Activated CD4-positive, alpha-beta T cell treated with anti-CD3 and anti-CD28 coated beads for 24 hours (primary cell): ENCODE results near the gene GPX4.

Source experiments
- DNase-seq, 2 donors: peaks; one replicate each; pipeline ENCODE4 v3.0.0-alpha.2; 2020; ENCODE audit warnings: low read depth in 2 of 2

GPX4 gene

GRCh38 chr19:1068009-1069001 lies 35.5 kb upstream of the GPX4 start:
- DNase-seq = no peak

- no peak for DNase-seq
Measured at GRCh38 chr19:1069009-1069779, 34.6 kb upstream of the GPX4 start.

- DNase-seq = no peak
Measured at GRCh38 chr19:1070576-1070930, 33.2 kb upstream of the GPX4 start.

GRCh38 chr19:1070931-1071791 lies 32.6 kb upstream of the GPX4 start:
- DNase-seq = no peak

- DNase-seq = no peak
Measured at GRCh38 chr19:1072371-1073015, 31.3 kb upstream of the GPX4 start.

GRCh38 chr19:1073063-1073955 lies 30.5 kb upstream of the GPX4 start:
- no peak for DNase-seq

GRCh38 chr19:1073956-1074517 lies 29.8 kb upstream of the GPX4 start:
- DNase-seq = no peak

GRCh38 chr19:1074544-1075283 lies 29.1 kb upstream of the GPX4 start:
- peak; percentile 70 to 79 for DNase-seq

- DNase-seq = no peak
Measured at GRCh38 chr19:1076046-1076386, 27.8 kb upstream of the GPX4 start.

- peak; percentile 83 to 85 for DNase-seq
Measured at GRCh38 chr19:1076951-1077350, 26.8 kb upstream of the GPX4 start.

- DNase-seq = peak in 1 of 2 donors; percentile 76
Measured at GRCh38 chr19:1079566-1080111, 24.2 kb upstream of the GPX4 start.

- DNase-seq = no peak
Measured at GRCh38 chr19:1080360-1081161, 23.2 kb upstream of the GPX4 start.

GRCh38 chr19:1081301-1082164 lies 22.3 kb upstream of the GPX4 start:
- DNase-seq = no peak

- peak in 1 of 2 donors; percentile 74 for DNase-seq
Measured at GRCh38 chr19:1082165-1082927, 21.4 kb upstream of the GPX4 start.

GRCh38 chr19:1082928-1083816 lies 20.6 kb upstream of the GPX4 start:
- no peak for DNase-seq
